ENCODE measurements around the gene JOSD1. TPM values are rescaled to one million over a fixed set of nuclear protein-coding genes. Genes with fewer than 3 reads are reported as not detected.

The JOSD1 gene
- total RNA-seq, 1 experiment from 2014 or later, result 19.2 TPM

DNA sequence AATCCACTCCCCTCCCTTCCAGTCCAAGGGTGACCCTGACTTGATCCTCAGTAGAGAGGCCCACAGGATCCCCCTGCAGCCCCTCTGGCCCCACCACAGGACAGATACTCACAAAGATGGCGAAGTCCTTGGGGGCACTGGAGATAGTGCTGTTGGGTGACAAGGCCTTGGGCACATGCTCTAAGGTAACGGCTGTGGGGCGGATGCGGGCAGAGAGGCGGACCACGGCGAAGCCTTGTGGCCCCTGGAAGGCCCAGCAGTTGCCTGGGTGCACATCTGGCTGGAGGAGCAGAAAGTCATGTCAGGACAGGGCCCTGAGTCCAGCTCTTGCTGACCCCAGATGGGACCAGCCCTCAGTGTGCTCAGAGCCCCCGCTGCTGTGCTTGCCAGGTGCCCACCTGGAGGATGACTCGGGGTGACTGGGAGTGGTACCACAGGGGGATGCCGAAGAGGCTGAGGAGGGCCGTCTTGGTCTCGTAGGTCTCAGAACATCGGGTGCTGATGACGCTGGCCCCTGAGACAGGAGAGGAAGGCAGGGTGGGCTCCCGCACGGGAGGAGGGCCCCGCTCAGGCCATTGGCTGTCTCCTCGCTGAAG is 37.8 kb upstream of the JOSD1 start:
- Histone ChIP-seq H2BK12ac (ENCODE audit: insufficient read length, low read depth, low read length) (no peak overlapping the region), H3K27ac (ENCODE audit: insufficient read length, low read depth, low read length) (no peak overlapping the region), H4K91ac (ENCODE audit: insufficient read length, low read depth, low read length) (no peak overlapping the region), H3K14ac (ENCODE audit: insufficient read depth, low read length) (no peak overlapping the region), H3K4ac (ENCODE audit: low read depth, low read length) (no peak overlapping the region), H3K23ac (ENCODE audit: insufficient read length, low read depth, low read length) (no peak overlapping the region), H3K9ac (ENCODE audit: extremely low read depth, insufficient read length, low read length) (no peak overlapping the region), H2AFZ (ENCODE audit: low read length) (no peak overlapping the region), H3K4me1 (ENCODE audit: insufficient read depth, low read length) (no peaks in the 10 kb centered on the region), H3K79me1 (ENCODE audit: insufficient read depth, low read depth, low read length, poor library complexity, severe bottlenecking) (no peaks in the 10 kb centered on the region), H3K9me3 (ENCODE audit: control insufficient read depth, low read depth, low read length) (no peaks in the 10 kb centered on the region), H2BK5ac (ENCODE audit: insufficient read length, low read length) (no peak overlapping the region), H3K4me2 (ENCODE audit: insufficient read depth, insufficient read length, low read length) (no peak overlapping the region), H4K8ac (replicated peaks; ENCODE audit: insufficient read length, low read depth, low read length) (no peak overlapping the region), H2BK120ac (ENCODE audit: low read depth, low read length, poor library complexity, severe bottlenecking) (no peak overlapping the region), H2AK5ac (ENCODE audit: insufficient read length, low read length) (no peak overlapping the region), H3K27me3 (ENCODE audit: insufficient read depth, low read length) (no peaks in the 10 kb centered on the region), H2BK20ac (ENCODE audit: low read depth, low read length, poor library complexity, severe bottlenecking) (no peak overlapping the region), H4K20me1 (ENCODE audit: control insufficient read depth, insufficient read depth, insufficient read length) (no peaks in the 10 kb centered on the region), H2BK15ac (ENCODE audit: low read depth, low read length) (no peak overlapping the region), H3K23me2 (ENCODE audit: insufficient read length, low read depth, low read length, poor library complexity, severe bottlenecking) (no peaks in the 10 kb centered on the region), H3K79me2 (ENCODE audit: insufficient read depth, low read length) (no peaks in the 10 kb centered on the region), H3K18ac (ENCODE audit: insufficient read length, low read depth, low read length) (no peak overlapping the region), H4K5ac (ENCODE audit: insufficient read length, low read depth, low read length) (no peak overlapping the region), H3K56ac (ENCODE audit: insufficient read length, low read depth, low read length) (no peak overlapping the region), H3T11ph (ENCODE audit: low read length) (no peak overlapping the region)
- Mint-ChIP-seq H3K9me3 (no peaks in the 10 kb centered on the region), H3K4me3 (no peak overlapping the region), H3K27me3 (ENCODE audit: low read depth) (no peaks in the 10 kb centered on the region; the same call in 1 of the 2 replicates), H3K36me3 (ENCODE audit: insufficient read depth in 1 of 3, low read depth in 3 of 3) (peaks cover 10 to 68% (median 32%) of the 10 kb centered on the region in 3 experiments), H3K4me1 (0 out of 4 replicates have a peak, but pooled peaks cover 0 to 3% of the 10 kb centered on the region in 2 experiments), H3K27ac (no peak overlapping the region; a peak in 1 of 7 replicates)
- WGBS (ENCODE audit: extremely low coverage, insufficient read length, low lambda C conversion rate), result no CpG with 5 or more reads among the region's 18 CpGs
- no peak for DNase-seq
- TF ChIP-seq, protein P1, sequence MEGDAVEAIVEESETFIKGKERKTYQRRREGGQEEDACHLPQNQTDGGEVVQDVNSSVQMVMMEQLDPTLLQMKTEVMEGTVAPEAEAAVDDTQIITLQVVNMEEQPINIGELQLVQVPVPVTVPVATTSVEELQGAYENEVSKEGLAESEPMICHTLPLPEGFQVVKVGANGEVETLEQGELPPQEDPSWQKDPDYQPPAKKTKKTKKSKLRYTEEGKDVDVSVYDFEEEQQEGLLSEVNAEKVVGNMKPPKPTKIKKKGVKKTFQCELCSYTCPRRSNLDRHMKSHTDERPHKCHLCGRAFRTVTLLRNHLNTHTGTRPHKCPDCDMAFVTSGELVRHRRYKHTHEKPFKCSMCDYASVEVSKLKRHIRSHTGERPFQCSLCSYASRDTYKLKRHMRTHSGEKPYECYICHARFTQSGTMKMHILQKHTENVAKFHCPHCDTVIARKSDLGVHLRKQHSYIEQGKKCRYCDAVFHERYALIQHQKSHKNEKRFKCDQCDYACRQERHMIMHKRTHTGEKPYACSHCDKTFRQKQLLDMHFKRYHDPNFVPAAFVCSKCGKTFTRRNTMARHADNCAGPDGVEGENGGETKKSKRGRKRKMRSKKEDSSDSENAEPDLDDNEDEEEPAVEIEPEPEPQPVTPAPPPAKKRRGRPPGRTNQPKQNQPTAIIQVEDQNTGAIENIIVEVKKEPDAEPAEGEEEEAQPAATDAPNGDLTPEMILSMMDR (conservative IDR thresholded peaks at IDR 0.05), result no peak
